Neuron (in vitro differentiated cells): ENCODE measurements around the gene OR8D1.

Experiments used
- H2AFZ ChIP-seq: one replicate; pipeline ENCODE4 v1.6.1; 2013; ENCODE audit warnings: low read depth, mild to moderate bottlenecking, inconsistent platforms, low read length, moderate library complexity
- H3K27me3 ChIP-seq: one replicate; pipeline ENCODE4 v1.6.1; 2013; ENCODE audit warnings: low read length; ENCODE audit not compliant: insufficient read depth
- H3K36me3 ChIP-seq: one replicate; pipeline ENCODE4 v1.6.1; 2013; ENCODE audit warnings: low read length; ENCODE audit not compliant: insufficient read depth
- H3K4me1 ChIP-seq: one replicate; pipeline ENCODE4 v1.6.1; 2013; ENCODE audit warnings: low read length; ENCODE audit not compliant: insufficient read depth
- H3K4me3 ChIP-seq: 2 replicates; pipeline ENCODE4 v1.5.1; 2013; ENCODE audit warnings: mild to moderate bottlenecking, low read length, moderate library complexity
- H3K9me3 ChIP-seq: one replicate; pipeline ENCODE4 v1.6.1; 2013; ENCODE audit warnings: low read length

The OR8D1 gene

DNA sequence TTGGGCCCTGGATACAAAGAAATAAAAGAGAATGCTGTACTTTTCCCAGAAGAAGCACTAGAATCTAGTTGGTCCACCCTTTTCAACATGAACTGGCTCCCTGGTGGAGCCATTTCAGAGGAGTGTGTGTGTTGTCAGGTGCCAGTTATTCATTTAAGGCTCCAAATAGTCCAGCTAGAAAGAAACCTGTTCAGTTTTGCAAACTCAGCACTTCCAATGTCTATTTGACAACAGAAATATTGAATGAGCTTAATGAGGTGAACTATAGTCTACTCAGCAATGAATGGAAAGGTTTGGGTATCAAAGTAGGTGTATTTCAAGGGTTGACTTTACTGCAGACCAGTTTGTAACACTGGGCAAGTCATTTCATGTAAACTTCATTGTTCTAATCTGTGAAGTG is 2.1 kb downstream of the OR8D1 start:
- no peaks in the 10 kb centered on the region for H3K9me3 ChIP-seq
- H3K27me3 ChIP-seq, result no peaks in the 10 kb centered on the region
- H3K4me1 ChIP-seq, result no peaks in the 10 kb centered on the region
- H3K36me3 ChIP-seq, result no peaks in the 10 kb centered on the region
- no peak overlapping the region for H2AFZ ChIP-seq
- no peak overlapping the region for H3K4me3 ChIP-seq

DNA sequence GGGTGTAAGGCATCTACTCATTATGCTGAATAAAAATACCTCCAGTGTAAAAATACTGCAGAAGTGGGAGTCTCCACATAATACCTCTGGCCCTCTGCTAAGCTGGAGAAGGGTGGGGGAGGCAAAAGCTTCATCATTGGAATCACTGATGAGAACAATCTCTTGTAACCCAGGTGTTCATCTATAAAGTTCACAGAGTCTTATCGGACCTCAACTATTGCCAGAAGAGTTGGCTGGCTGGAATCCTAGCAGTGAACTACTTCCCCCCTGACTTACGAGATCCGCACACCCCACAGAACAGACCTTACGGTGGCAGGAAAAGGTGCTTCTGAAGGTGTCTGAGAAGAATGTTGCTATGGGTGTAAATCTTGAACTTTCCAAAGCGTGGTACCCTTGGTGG is 2.5 kb downstream of the OR8D1 start:
- Histone ChIP-seq H2AFZ (no peak overlapping the region), H3K36me3 (no peaks in the 10 kb centered on the region), H3K4me3 (no peak overlapping the region), H3K4me1 (no peaks in the 10 kb centered on the region), H3K9me3 (no peaks in the 10 kb centered on the region), H3K27me3 (no peaks in the 10 kb centered on the region)

DNA sequence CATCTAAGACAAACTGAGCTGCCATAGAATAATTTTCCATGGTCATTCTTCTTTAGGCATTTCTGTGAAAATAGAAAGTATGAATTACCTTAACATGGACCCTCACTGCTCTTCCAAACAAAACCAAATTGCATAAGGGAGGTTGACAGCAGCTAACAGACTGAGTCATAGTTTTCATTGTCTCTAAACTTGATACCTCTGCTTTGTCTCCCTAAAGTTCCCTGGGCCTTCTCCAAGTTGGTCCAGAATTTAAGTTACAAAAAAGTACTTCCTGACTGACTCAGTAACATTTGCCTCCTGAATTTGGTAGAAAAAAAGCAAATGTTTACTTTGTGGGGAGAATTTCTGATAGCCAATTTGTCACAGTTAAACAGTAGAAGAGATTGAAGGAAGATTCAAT is 3.0 kb downstream of the OR8D1 start:
- H3K4me1 ChIP-seq, result no peaks in the 10 kb centered on the region
- H3K27me3 ChIP-seq, result no peaks in the 10 kb centered on the region
- H3K4me3 ChIP-seq, result no peak overlapping the region
- H2AFZ ChIP-seq, result no peak overlapping the region
- H3K9me3 ChIP-seq, result no peaks in the 10 kb centered on the region
- H3K36me3 ChIP-seq, result no peaks in the 10 kb centered on the region

DNA sequence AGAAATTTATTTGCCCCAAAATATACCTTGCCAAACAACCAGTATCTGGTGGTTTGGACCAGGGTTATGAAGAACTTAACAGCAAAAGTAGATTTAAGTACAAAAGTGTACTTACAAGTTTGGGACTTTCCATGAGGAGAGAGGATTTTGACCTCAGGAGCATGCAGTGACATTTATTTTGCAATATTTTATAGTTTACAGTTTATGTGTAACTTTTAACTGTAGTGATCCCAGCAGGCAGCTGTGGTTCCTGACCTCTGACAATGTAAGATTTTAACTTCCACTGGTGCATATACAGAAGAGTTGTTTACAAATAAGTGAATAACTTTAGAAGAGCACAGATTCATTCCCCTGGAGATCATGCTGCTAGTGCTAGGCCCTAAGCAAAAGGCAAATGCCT is 6.7 kb downstream of the OR8D1 start:
- H3K9me3 ChIP-seq, result no peaks in the 10 kb centered on the region
- H3K4me3 ChIP-seq, result no peak overlapping the region
- no peak overlapping the region for H2AFZ ChIP-seq
- no peaks in the 10 kb centered on the region for H3K36me3 ChIP-seq
- H3K27me3 ChIP-seq, result no peaks in the 10 kb centered on the region
- no peaks in the 10 kb centered on the region for H3K4me1 ChIP-seq

DNA sequence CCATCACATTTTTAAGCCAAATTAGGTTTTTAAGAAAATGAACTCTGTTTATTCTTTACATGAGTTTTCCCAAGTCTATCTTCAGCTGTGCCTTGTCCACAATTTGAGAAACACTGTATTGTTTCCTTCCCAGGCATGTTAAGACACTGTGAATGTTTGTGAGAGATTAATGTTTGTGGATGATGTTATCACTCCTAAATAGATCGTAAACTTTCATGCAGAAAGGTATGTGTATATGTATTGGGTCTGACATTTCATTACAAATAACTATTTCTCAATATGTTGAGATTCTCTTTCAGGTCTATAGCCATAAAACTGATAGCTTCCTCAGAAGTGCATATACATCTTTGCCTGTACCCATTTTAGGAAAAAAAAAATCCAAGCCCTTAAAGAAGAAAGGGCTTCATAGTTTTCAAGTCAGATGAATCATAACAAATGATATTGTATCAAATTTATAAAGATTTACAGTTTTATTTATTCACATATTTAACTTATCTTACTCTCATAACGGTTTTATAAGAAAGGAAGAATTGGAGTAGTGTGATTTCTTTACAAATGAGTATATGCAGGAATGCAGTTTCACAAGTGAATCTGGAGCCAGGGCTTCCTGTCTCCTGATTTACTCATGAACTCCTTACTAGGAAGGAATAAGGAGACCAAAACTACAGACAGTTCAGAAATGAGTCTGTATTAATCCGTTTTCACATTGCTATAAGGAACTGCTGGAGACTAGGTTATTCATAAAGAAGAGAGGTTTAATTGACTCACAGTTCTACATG is 11.2 kb downstream of the OR8D1 start:
- H3K36me3 ChIP-seq, result no peaks in the 10 kb centered on the region
- H3K4me3 ChIP-seq, result no peak overlapping the region
- no peaks in the 10 kb centered on the region for H3K4me1 ChIP-seq
- no peaks in the 10 kb centered on the region for H3K9me3 ChIP-seq
- no peaks in the 10 kb centered on the region for H3K27me3 ChIP-seq
- H2AFZ ChIP-seq, result no peak overlapping the region

DNA sequence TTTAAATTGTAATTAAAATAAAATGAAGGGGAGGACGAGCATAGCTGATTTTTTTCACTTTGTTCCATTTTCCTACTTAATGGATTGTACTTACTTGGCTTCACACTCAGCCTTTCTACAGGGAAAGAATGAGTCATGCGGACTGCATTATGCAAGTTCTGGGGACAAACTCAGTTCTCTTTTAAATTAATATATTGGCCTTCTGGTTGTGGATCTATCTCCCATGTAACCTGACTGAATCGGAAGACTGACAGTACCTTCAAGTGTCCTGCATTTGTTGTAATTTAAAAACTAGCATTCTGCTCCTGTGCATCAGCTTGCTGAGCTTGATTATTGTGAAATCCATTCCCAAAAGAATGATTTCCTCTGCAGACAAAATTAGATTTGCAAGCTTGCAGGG is 12.2 kb downstream of the OR8D1 start:
- Histone ChIP-seq H3K27me3 (no peaks in the 10 kb centered on the region), H3K36me3 (no peaks in the 10 kb centered on the region), H2AFZ (no peak overlapping the region), H3K4me3 (no peak overlapping the region), H3K4me1 (no peaks in the 10 kb centered on the region), H3K9me3 (no peaks in the 10 kb centered on the region)

DNA sequence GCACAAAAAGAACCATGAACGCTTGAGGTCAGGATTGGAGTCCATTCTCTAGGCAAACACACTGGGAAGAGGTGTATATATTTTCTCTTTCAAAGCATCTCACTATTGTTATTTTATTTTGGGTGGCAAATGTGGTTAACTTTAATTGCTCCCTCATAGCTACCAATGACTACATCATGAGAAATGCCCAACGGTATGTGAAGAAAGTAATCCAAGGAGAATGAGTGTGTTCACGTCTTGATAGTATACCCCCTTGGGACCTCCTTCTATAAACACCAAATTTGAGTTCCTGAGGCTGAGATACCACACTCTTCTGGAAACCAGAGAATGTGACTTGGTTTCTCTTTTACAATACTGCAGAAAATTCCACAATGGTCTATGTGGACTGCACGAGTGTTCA is 15.8 kb downstream of the OR8D1 start:
- no peak overlapping the region for H3K4me3 ChIP-seq

DNA sequence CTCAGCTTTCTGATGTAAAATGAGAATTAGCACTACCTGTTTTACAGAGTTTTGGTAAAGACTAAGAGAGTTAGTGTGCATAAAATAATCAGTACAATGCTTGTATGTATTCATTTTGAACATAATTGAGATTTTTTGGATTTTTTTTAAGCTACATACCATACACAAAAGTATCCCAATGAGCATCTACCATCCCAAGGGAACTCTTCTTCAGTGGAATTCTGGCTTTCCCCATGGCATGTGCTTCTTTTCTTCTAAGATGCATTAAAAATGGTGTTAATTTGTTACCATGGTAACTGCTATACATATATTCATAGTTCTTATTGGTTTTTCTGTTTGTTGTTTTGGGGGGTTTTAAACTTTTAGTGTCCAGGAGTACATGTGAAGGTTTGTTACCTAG is 17.7 kb downstream of the OR8D1 start:
- Histone ChIP-seq H3K36me3 (no peaks in the 10 kb centered on the region), H3K9me3 (no peaks in the 10 kb centered on the region), H3K27me3 (no peaks in the 10 kb centered on the region), H3K4me3 (no peak overlapping the region), H3K4me1 (no peaks in the 10 kb centered on the region), H2AFZ (no peak overlapping the region)

More for the DNA sequence above, 15.8 kb downstream of the OR8D1 start:
- Histone ChIP-seq H3K27me3 (no peaks in the 10 kb centered on the region), H2AFZ (no peak overlapping the region), H3K36me3 (no peaks in the 10 kb centered on the region), H3K9me3 (no peaks in the 10 kb centered on the region), H3K4me1 (no peaks in the 10 kb centered on the region)

DNA sequence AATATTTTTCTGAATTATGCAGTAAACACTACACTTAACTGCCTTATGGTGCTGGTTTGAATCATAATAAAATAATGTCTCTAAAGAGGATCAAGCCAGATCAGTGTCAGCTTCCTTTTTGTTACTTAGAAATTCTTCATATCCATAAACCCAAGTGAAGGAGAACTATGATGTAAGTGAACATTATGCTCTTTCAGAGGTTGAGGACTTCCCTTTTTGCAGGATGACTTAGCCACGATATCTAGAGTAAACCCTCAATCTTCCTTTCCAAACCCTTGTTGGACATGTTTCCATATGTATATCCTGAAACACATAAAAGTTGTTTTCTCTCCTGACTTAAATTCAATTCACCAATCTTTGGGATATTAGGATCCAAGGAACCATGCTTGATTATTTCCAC is 19.1 kb downstream of the OR8D1 start:
- H3K4me3 ChIP-seq, result no peak overlapping the region
- H3K9me3 ChIP-seq, result no peaks in the 10 kb centered on the region
- H2AFZ ChIP-seq, result no peak overlapping the region
- no peaks in the 10 kb centered on the region for H3K36me3 ChIP-seq
- no peaks in the 10 kb centered on the region for H3K27me3 ChIP-seq
- H3K4me1 ChIP-seq, result no peaks in the 10 kb centered on the region

DNA sequence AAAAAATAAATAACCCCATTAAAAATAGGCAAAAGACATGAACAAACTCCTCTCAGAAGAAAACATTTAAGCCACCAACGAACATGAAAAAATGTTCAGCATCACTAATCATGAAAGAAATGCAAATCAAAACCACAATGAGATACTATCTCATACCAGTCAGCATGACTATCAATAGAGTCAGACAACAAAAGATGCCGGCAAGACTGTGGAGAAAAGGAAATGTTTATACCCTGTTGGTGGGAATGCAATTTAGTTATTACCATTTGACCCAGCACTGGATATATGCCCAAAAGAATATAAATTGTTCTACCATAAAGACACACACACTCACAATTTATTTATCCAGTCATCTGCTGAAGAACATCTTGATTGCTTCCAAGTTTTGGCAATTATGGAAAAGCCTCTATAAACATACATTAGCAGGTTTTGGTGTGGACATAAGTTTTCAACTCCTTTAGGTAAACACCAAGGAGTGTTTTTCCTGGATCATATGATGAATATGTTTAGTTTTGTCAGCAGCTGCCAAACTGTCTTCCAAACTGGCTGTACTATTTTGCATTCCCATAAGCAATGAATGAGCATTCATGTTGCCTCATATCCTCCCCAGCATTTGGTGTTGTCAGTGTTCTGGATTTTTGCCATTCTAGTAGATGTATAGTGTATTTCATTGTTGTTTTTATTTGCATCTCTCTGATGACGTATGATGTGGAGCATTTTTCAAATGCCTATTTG is 28.0 kb downstream of the OR8D1 start:
- no peaks in the 10 kb centered on the region for H3K4me1 ChIP-seq
- no peak overlapping the region for H3K4me3 ChIP-seq
- H3K9me3 ChIP-seq, result no peaks in the 10 kb centered on the region
- H3K27me3 ChIP-seq, result no peaks in the 10 kb centered on the region
- H2AFZ ChIP-seq, result no peak overlapping the region
- no peaks in the 10 kb centered on the region for H3K36me3 ChIP-seq

DNA sequence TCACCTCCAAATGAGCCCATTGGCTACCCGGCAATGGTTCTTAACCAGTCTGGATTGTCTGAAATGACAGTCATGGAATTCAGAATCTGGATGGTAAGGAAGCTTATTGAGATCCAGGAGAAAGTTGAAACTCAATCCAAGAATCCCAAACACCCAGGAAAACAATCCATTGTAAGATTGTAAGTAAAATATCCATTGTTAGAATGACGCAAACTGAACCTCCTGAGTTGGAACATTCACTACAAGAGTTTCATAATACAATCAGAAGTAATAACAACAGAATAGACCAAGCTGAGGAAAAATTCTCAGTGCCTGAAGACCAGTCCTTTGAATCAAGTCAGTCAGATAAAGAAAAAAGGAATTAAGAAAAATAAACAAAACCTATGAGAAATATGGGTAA is 35.5 kb downstream of the OR8D1 start:
- no peaks in the 10 kb centered on the region for H3K27me3 ChIP-seq
- no peaks in the 10 kb centered on the region for H3K4me1 ChIP-seq
- H3K36me3 ChIP-seq, result no peaks in the 10 kb centered on the region
- H2AFZ ChIP-seq, result no peak overlapping the region
- H3K9me3 ChIP-seq, result no peaks in the 10 kb centered on the region
- H3K4me3 ChIP-seq, result no peak overlapping the region

DNA sequence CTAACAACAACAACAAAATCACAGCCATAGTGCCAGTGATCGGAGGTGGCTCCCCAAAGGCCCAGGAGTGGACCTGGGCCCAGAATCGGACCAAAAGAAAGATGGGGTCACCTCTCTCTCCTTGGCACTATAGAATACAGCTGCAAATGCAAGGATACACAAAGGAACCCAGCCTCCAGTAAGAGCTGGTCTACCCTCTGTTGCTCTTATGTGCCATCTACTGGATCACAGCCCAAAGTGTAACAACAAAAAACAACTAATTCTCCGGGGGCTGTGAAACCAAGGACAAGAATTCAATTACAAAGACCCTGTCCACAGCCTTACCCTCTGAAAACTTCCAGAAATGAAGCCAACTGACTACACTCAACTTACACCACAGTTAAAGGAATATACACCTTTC is 35.9 kb downstream of the OR8D1 start:
- H3K4me3 ChIP-seq, result no peak overlapping the region
- H3K9me3 ChIP-seq, result no peaks in the 10 kb centered on the region
- no peaks in the 10 kb centered on the region for H3K36me3 ChIP-seq
- H3K27me3 ChIP-seq, result no peaks in the 10 kb centered on the region
- H3K4me1 ChIP-seq, result no peaks in the 10 kb centered on the region
- H2AFZ ChIP-seq, result no peak overlapping the region

DNA sequence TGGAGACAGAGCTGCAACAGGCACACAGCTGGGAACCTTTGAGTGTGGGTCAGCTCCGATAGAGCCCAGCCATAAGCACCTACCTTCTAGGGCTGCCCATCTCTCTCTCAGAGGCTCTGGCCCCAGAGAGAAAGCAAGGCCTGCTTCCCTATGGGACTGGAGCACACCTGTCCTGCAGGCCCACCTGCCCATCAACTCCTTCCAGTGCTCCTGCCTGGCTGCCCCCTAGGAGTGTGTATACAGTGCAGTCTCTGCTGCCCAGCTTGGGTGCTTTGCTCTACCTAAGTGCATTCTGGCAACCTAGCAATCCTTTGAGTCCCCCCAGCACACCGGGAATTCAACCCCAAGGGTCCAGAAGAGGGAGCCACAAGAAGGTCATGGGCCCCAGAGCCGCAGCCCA is 36.5 kb downstream of the OR8D1 start:
- Histone ChIP-seq H3K27me3 (no peaks in the 10 kb centered on the region), H3K36me3 (no peaks in the 10 kb centered on the region), H3K9me3 (no peaks in the 10 kb centered on the region), H3K4me3 (no peak overlapping the region), H2AFZ (no peak overlapping the region), H3K4me1 (no peaks in the 10 kb centered on the region)
